Measurements from ENCODE around the gene SCP2. TPM values are rescaled to one million over a fixed set of nuclear protein-coding genes. Genes with fewer than 3 reads are reported as not detected.
"Not testable (repeated sequence)": the region's sequence is repeated elsewhere in the genome, so short reads cannot be mapped to it uniquely, and the experiment has no call there.

The SCP2 gene
- total RNA-seq, 1 donor from 2014 or later = 61.7 TPM

DNA sequence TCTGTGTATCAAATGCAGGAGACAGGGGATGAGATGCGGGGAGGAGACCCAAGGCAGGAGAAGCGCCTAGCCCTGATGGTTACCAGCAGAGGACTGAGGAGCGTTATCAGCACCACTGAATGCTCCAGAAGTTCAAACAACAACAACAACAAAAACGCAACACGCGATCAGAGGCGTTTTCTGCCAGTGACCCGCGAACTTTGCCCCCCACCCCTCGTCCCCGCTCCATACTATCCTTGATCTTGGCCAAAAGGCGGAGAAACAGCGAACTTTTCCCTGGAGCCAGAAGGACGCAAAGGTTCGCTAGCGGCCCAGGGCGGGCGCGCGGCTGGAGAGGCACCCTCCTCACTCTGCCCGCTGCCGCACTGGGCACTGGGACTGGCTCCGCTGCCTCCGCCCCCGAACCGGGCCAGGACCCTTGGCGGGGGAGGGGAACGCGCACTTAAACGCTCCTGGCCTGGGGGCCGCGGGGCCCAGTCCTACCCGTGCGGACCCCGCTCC lies 6.2 kb upstream of the SCP2 start:
- Mint-ChIP-seq H3K9me3 (no peaks in the 10 kb centered on the region), H3K27me3 (peaks cover 4% of the 10 kb centered on the region), H3K4me1 (peaks cover 20% of the 10 kb centered on the region), H3K36me3 (ENCODE audit: low read depth) (no peaks in the 10 kb centered on the region), H3K4me3 (peak overlapping the region; percentile 86), H3K27ac (peak overlapping the region; percentile 37)
- intact Hi-C loops (cut with micrococcal nuclease) = loop anchor here (2.0 to 10.0 kb wide), 3 partner anchors 194 to 866 kb away; partner anchors contain the start of genes BTF3L4, TXNDC12 and ZYG11B
- DNase-seq = no peak

DNA sequence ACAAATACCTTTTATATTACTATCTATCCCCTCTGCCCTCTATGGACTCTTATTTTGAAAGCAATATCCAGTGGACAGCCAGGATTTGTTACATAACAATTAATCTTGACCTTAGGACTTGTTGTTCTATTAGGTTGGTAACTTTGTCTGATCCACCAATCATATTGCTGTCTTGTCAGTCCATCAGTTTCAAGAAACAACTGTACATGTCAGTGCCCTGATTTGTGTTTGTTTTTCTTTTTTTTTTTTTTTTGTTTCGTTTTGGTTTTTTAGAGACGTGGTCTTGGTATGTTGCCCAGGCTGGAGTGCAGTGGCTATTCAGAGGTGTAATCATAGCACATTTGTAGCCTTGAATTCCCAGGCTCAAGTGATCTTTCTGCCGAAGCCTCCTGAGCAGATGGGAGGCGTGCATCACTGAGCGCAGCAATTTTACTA lies 1.5 kb upstream of the SCP2 start:
- Mint-ChIP-seq H3K27ac (no peak overlapping the region), H3K36me3 (ENCODE audit: low read depth) (no peaks in the 10 kb centered on the region), H3K4me3 (peak overlapping the region; percentile 88), H3K4me1 (peaks cover 21% of the 10 kb centered on the region), H3K27me3 (peaks cover 6% of the 10 kb centered on the region), H3K9me3 (no peaks in the 10 kb centered on the region)
- intact Hi-C loops (cut with micrococcal nuclease) = loop anchor here (2.0 to 10.0 kb wide), 3 partner anchors 89 to 871 kb away; partner anchors contain the start of genes BTF3L4, CPT2 and TXNDC12
- no peak for DNase-seq

DNA sequence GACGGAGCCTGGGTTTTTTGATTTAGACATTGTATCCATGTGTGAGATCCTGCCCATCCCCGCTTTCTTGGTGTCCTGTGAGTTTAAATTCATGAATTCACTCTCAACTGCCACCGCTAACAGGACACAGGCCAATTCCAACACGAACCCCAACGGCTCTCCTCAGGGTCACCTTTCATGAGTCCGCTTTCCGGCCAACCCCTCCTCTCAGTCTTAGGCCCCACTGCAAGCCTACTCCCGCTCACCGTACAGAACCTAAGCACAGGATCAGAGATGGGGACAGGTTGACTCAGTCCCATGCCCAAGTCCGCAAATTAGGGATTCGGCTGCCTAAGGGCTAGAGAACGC lies 238 bp upstream of the SCP2 start:
- no peaks in the 10 kb centered on the region for H3K36me3 Mint-ChIP-seq (ENCODE audit: low read depth)
- peak overlapping the region; percentile 88 for H3K4me3 Mint-ChIP-seq
- H3K27me3 Mint-ChIP-seq = peaks cover 6% of the 10 kb centered on the region
- H3K4me1 Mint-ChIP-seq = peaks cover 18% of the 10 kb centered on the region
- no peaks in the 10 kb centered on the region for H3K9me3 Mint-ChIP-seq
- DNase-seq = no peak
- intact Hi-C loops (cut with micrococcal nuclease) = loop anchor here (2.0 to 10.0 kb wide), 3 partner anchors 88 to 872 kb away; partner anchors contain the start of genes BTF3L4, CPT2 and TXNDC12
- peak overlapping the region; percentile 29 for H3K27ac Mint-ChIP-seq

DNA sequence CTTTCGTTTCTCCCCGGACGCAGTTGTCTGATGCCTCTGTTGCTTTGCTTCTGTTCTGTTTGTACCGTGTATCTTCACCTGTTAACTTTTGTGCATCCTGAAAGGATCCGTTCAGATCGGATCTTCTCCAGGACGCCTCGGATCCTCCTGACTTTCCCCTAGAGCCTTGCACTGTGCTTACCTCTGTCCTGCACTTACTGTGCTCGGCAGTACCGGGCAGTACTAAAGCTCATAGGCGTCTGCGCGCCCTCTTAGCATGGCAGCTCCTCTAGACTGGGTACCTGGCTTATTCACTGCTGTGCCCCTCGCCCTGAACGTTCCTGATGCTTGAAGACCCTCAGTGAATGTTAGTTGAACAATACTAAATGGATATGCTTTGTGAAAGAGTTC lies 934 bp downstream of the SCP2 start:
- Mint-ChIP-seq H3K27me3 (peaks cover 6% of the 10 kb centered on the region), H3K4me1 (peaks cover 15% of the 10 kb centered on the region), H3K36me3 (ENCODE audit: low read depth) (no peaks in the 10 kb centered on the region), H3K27ac (peak overlapping the region; percentile 74), H3K4me3 (peak overlapping the region; percentile 88), H3K9me3 (no peaks in the 10 kb centered on the region)
- DNase-seq = no peak
- intact Hi-C loops (cut with micrococcal nuclease) = loop anchor here (5.0 to 10.0 kb wide), 2 partner anchors 269 to 873 kb away; partner anchors contain the start of genes BTF3L4, CPT2 and TXNDC12

DNA sequence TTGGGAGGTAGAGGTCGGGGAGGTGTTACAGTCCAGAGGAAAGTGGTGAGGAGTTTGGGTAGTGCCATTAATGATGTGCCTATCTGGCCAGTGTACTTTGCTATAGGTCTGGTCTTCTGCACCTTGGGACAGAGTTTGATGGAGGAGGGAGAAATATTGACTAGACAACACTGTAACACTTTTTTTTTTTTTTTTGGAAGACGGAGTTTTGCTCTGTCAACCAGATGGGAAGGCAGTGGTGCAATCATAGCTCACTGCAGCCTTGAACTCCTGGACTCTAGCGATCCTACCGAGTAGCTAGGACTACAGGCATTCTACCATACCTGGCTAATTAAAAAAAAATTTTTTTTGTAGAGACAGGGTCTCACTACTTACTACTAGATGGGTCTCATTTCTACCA lies 1.9 kb downstream of the SCP2 start:
- H3K27ac Mint-ChIP-seq = no peak overlapping the region
- peaks cover 15% of the 10 kb centered on the region for H3K4me1 Mint-ChIP-seq
- H3K27me3 Mint-ChIP-seq = peaks cover 6% of the 10 kb centered on the region
- no peak for DNase-seq
- H3K9me3 Mint-ChIP-seq = no peaks in the 10 kb centered on the region
- H3K36me3 Mint-ChIP-seq (ENCODE audit: low read depth) = no peaks in the 10 kb centered on the region
- H3K4me3 Mint-ChIP-seq = no peak overlapping the region
- intact Hi-C loops (cut with micrococcal nuclease) = loop anchor here (5.0 to 10.0 kb wide), 2 partner anchors 268 to 874 kb away; partner anchors contain the start of genes BTF3L4, CPT2 and TXNDC12

DNA sequence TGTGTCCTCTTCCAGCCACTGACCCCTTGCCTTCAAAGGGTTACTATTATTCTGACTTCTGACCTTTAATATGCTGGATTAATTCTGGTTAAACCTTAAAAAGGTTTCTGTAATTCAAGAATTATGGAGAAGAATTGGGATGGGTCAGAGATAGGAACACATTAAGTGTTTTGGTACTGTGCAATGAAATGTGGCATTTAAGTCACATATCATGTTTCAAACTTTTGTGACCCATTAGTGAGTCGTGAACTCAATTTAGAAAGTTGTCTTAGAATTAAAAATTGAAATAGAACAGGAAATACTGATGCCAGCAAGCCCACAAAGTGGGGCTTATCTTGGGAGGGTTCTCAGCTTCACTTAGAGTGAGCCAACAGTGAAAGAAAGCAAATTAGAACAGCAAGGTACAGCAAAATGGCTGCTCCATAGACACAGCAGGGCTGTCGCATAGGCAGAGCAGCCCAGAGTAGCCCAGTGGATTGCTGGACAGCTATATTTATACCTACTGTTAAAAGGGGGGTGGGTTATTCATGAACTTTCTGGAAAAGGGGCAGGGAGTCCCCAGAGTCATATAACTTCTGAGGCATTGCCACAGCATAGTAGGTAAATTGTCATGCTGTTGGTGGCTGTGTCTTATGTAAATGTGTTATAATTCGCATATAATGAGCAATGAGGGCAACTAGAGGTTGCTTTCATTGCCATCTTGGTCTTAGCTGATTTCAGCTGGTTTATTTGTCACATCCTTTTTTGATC lies 10.5 kb downstream of the SCP2 start:
- peaks cover 3% of the 10 kb centered on the region for H3K36me3 Mint-ChIP-seq (ENCODE audit: low read depth)
- H3K27ac Mint-ChIP-seq = no peak overlapping the region
- no peak for DNase-seq
- no peaks in the 10 kb centered on the region for H3K27me3 Mint-ChIP-seq
- no peaks in the 10 kb centered on the region for H3K9me3 Mint-ChIP-seq
- H3K4me1 Mint-ChIP-seq = no peaks in the 10 kb centered on the region
- intact Hi-C loops (cut with micrococcal nuclease) = no loop called here
- H3K4me3 Mint-ChIP-seq = no peak overlapping the region

DNA sequence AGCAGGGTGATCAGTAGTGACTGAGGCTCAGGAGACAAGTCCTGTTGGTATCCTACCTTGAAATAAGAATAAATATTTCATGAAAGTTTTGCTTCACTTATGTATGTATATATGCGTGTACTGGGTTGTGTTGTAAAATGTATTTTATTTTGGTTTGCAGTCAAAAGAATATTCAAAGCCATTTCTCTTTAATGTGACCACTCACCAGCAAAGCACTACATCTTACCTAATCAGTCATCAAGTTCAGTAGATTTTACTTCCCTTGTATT lies 11.0 kb downstream of the SCP2 start:
- H3K27ac Mint-ChIP-seq = no peak overlapping the region
- no peak for DNase-seq
- H3K36me3 Mint-ChIP-seq (ENCODE audit: low read depth) = peaks cover 3% of the 10 kb centered on the region
- intact Hi-C loops (cut with micrococcal nuclease) = no loop called here
- no peak overlapping the region for H3K4me3 Mint-ChIP-seq
- H3K4me1 Mint-ChIP-seq = no peaks in the 10 kb centered on the region
- H3K9me3 Mint-ChIP-seq = no peaks in the 10 kb centered on the region
- no peaks in the 10 kb centered on the region for H3K27me3 Mint-ChIP-seq

DNA sequence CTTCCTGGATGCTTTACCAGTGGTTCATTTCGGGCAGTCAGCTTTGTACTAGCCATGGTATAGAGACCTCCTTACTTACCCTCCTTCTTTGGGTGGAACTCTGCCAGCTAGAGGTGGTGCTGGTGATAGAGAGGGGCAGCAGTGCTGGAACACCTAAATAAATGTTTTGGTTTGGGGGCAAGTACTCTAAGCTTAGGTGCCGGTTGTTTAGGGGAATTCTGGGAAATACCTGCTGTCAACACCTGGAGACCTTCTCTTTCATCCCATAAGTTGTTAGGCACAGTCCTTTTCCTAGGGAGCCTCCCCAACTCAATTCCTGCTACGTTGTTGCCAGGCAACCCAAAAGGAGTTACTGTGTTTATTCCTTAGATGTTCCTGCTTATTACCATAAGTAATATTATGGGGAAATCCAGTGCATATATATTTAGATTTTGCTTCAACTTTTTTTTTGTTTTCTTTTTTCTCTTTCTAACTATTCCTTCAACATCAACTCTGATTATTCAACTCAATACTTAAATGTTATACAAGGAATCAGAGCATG lies 16.9 kb downstream of the SCP2 start:
- H3K4me1 Mint-ChIP-seq = no peaks in the 10 kb centered on the region
- intact Hi-C loops (cut with micrococcal nuclease) = no loop called here
- H3K9me3 Mint-ChIP-seq = no peaks in the 10 kb centered on the region
- no peak for DNase-seq
- peaks cover 3% of the 10 kb centered on the region for H3K36me3 Mint-ChIP-seq (ENCODE audit: low read depth)
- H3K27ac Mint-ChIP-seq = no peak overlapping the region
- H3K27me3 Mint-ChIP-seq = no peaks in the 10 kb centered on the region
- H3K4me3 Mint-ChIP-seq = no peak overlapping the region

DNA sequence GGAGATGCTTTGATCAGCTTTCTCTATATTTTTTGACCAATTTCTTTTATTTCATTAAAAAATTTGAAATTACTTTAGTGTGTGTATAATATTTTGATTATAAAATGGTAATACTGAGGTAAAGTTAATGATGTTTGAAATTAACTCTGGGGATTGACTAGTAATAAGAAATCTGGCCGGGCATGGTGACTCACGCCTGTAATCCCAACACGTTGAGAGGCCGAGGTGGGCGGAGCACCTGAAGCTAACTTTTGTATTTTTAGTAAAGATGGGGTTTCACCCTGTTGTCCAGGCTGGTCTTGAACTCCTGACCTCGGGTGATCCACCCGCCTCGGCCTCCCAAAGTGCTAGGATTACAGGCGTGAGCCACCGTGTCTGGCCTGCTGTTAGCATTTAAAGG lies 17.5 kb downstream of the SCP2 start:
- Mint-ChIP-seq H3K27ac (no peak overlapping the region), H3K4me1 (no peaks in the 10 kb centered on the region), H3K4me3 (no peak overlapping the region), H3K27me3 (no peaks in the 10 kb centered on the region), H3K9me3 (no peaks in the 10 kb centered on the region), H3K36me3 (ENCODE audit: low read depth) (peaks cover 5% of the 10 kb centered on the region)
- intact Hi-C loops (cut with micrococcal nuclease) = no loop called here
- DNase-seq = no peak

DNA sequence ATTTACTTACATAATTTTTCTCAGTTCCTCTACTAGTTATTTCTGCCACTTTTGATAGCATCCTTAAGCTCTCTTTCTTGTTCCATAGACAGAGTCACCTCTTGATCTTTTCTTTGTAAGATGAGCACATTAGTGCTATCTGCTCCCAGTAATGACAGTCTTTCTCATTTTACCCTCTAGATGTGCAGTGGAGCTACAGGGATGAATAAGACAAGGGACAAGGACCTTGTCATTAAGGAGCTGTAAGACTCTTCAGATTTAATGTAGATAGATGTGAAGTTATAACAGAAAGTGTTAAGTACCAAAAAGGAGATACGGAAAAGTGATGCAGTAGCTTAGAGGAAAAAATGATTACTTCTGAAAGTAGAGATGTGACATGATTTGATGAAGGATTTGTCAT lies 20.4 kb downstream of the SCP2 start:
- DNase-seq = no peak
- Mint-ChIP-seq H3K27ac (peak overlapping the region; percentile 9), H3K9me3 (no peaks in the 10 kb centered on the region), H3K27me3 (no peaks in the 10 kb centered on the region), H3K4me3 (no peak overlapping the region), H3K36me3 (ENCODE audit: low read depth) (peaks cover 11% of the 10 kb centered on the region), H3K4me1 (no peaks in the 10 kb centered on the region)
- intact Hi-C loops (cut with micrococcal nuclease) = no loop called here

DNA sequence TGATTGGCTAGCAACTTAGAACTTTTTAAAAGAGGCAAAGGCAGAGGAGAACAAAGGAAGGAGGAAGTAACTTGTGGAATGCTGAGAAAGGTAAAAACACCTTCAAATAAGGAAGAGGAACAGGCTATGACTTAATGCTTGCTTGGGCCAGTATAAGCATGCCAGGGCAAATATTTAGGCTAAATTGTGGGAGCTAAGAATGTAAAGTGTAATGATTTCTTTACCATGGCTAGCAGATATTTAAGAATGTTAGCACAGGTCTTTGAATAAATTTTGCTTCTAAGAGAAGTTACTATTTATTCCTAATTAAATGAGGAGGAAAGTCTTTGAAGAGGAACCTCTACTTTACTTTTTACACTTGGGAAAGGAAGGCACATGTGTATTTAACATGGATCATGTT lies 22.5 kb downstream of the SCP2 start:
- H3K4me3 Mint-ChIP-seq; H3K9me3 Mint-ChIP-seq; H3K4me1 Mint-ChIP-seq; intact Hi-C loops (cut with micrococcal nuclease); H3K27me3 Mint-ChIP-seq; H3K27ac Mint-ChIP-seq; DNase-seq: not testable (repeated sequence)
- H3K36me3 Mint-ChIP-seq (ENCODE audit: low read depth) = peaks cover 17% of the 10 kb centered on the region

DNA sequence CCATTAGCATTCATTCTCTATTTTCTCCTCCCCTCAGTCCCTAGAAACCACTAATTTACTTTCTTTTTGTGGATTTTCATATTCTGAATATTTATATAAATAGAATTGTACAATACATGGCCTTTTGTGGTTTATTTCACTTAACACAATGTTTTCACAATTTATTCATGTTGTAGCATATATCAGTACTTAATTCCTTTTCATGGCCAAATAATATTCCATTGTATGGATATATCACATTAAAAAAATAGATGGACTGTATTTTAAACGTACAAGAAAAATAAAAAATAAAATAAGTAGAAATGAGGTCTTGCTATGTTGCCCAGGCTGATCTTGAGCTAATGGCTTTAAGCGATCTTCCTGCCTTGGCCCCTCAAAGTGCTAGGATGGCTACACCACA lies 25.0 kb downstream of the SCP2 start:
- intact Hi-C loops (cut with micrococcal nuclease) = no loop called here
- no peaks in the 10 kb centered on the region for H3K9me3 Mint-ChIP-seq
- H3K27ac Mint-ChIP-seq = no peak overlapping the region
- no peak overlapping the region for H3K4me3 Mint-ChIP-seq
- no peaks in the 10 kb centered on the region for H3K4me1 Mint-ChIP-seq
- peaks cover 24% of the 10 kb centered on the region for H3K36me3 Mint-ChIP-seq (ENCODE audit: low read depth)
- no peak for DNase-seq
- no peaks in the 10 kb centered on the region for H3K27me3 Mint-ChIP-seq

DNA sequence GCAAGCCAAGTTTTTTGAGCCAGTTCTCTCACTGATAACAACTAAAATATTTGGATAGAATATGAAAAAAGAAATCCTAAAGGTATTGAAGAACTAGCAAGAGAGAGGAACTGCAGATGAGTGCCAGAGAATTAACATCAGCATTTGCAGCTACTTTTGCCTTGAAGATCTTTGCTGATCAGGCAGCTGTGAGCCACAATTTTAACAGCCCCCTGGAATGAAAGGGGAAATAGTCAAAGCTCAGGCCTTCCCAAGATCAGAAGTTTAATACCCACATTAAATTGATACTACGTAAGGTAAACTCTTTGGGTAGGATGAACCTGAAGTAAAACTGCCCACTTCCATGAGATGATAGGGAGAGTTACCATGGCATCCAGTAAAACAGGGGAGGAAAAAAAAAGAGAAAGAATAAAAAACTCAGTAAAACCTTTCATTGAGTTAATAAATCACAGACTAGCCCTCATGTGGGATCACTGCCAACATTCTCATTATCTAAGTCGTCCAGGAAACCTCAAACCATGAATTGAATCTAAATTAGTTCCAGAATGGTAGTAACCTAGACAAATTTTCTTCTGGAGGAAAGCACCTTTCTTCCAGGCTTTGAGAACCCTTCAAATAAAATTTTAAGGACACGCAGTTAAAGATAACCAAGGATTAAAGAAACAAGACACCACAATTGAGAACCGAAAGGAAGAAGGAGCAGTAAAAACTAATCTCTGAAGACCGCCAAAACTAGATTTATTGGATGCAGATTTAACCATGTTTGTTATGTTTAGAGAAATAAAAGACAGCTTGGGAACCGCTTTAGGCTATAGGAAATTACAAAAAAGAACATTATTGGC lies 28.3 kb downstream of the SCP2 start:
- H3K4me3 Mint-ChIP-seq = no peak overlapping the region
- intact Hi-C loops (cut with micrococcal nuclease) = no loop called here
- no peak overlapping the region for H3K27ac Mint-ChIP-seq
- no peaks in the 10 kb centered on the region for H3K27me3 Mint-ChIP-seq
- DNase-seq = no peak
- peaks cover 24% of the 10 kb centered on the region for H3K36me3 Mint-ChIP-seq (ENCODE audit: low read depth)
- H3K4me1 Mint-ChIP-seq = no peaks in the 10 kb centered on the region
- H3K9me3 Mint-ChIP-seq = no peaks in the 10 kb centered on the region

DNA sequence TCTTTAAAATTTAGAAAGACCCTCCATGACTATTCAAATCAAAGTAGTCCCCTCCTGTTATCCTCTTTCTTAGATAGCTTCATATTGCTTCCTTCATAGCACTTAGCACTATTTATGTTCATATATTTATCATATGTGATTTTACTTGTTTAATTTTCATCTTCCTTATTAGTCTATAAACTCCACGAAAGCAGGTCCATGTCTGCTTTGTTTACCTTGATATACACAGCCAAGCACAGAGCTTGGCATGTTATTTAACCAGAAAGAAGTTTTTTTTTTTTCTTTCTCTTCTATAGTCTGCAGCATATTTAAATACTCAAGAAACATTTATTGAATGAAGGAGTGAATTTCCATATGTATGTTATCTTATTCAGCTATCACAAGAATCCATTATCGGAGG lies 36.0 kb downstream of the SCP2 start:
- Mint-ChIP-seq H3K4me3 (no peak overlapping the region), H3K9me3 (no peaks in the 10 kb centered on the region), H3K4me1 (no peaks in the 10 kb centered on the region), H3K27ac (no peak overlapping the region), H3K36me3 (ENCODE audit: low read depth) (peaks cover 14% of the 10 kb centered on the region), H3K27me3 (no peaks in the 10 kb centered on the region)
- no peak for DNase-seq
- intact Hi-C loops (cut with micrococcal nuclease) = no loop called here

Data from activated CD4-positive, alpha-beta T cell treated with anti-CD3 and anti-CD28 coated beads, Interleukin-2, amount 10 ng/mL, durations not matched to agents 24 days and 14 days (primary cell).